Kidney epithelial cell (primary cell): ENCODE measurements around the gene GUCY1A1. TPM values are rescaled to one million over a fixed set of nuclear protein-coding genes. Genes with fewer than 3 reads are reported as not detected.

ENCODE experiments used
- DNase-seq: peaks from one replicate; pipeline ENCODE4 v3.0.0-alpha.2; 2010; ENCODE audit warnings: low read depth
- H3K27me3 ChIP-seq: 2 replicates; pipeline ENCODE4 v1.6.0; 2011; ENCODE audit warnings: low read length; ENCODE audit not compliant: control insufficient read depth, insufficient read depth
- H3K36me3 ChIP-seq: 2 replicates; pipeline ENCODE4 v1.5.1; 2011; ENCODE audit warnings: low read length; ENCODE audit not compliant: control insufficient read depth, insufficient read depth
- H3K4me3 ChIP-seq: 2 replicates; pipeline ENCODE4 v1.5.1; 2011; ENCODE audit warnings: low read depth, mild to moderate bottlenecking, control low read depth, low read length
- total RNA-seq: library from RNA; depleted of rRNA; stranded (reverse); fragments of >200 nt; gene quantifications from 2 replicates; pipeline ENCODE4 v1.2.3, GENCODE V29; 2015
- TF ChIP-seq, protein P1 (sequence below): IDR thresholded peaks from 2 replicates; pipeline ENCODE4 v1.5.1; 2011; ENCODE audit warnings: mild to moderate bottlenecking, moderate library complexity, low read length, control low read depth, inconsistent platforms; ENCODE audit not compliant: insufficient read depth, poor library complexity, severe bottlenecking

GUCY1A1 gene
- total RNA-seq, 1 donor from 2014 or later: 3.1 TPM

DNA sequence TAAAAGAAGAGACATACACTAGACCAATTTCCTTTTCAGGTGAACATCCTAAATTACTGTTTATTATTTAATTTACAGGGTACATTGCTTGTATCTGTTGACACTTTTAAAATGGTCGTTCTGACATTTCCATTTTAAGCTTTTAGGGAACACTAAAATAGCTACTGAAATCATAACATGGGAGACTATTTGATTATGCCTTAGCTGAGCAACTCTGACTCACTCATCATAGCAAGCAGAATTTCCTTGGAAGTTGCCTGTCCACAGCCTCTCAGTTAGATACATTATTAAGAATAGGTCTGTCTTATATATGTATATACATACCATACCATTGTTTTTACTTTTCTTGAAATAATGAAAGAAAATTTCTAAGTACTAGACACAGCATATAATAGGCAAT is 114.1 kb downstream of the GUCY1A1 start:
- Histone ChIP-seq H3K4me3 (no peak overlapping the region), H3K27me3 (no peaks in the 10 kb centered on the region), H3K36me3 (no peaks in the 10 kb centered on the region)
- no peak for DNase-seq
- TF ChIP-seq, protein P1, sequence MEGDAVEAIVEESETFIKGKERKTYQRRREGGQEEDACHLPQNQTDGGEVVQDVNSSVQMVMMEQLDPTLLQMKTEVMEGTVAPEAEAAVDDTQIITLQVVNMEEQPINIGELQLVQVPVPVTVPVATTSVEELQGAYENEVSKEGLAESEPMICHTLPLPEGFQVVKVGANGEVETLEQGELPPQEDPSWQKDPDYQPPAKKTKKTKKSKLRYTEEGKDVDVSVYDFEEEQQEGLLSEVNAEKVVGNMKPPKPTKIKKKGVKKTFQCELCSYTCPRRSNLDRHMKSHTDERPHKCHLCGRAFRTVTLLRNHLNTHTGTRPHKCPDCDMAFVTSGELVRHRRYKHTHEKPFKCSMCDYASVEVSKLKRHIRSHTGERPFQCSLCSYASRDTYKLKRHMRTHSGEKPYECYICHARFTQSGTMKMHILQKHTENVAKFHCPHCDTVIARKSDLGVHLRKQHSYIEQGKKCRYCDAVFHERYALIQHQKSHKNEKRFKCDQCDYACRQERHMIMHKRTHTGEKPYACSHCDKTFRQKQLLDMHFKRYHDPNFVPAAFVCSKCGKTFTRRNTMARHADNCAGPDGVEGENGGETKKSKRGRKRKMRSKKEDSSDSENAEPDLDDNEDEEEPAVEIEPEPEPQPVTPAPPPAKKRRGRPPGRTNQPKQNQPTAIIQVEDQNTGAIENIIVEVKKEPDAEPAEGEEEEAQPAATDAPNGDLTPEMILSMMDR: no peak

DNA sequence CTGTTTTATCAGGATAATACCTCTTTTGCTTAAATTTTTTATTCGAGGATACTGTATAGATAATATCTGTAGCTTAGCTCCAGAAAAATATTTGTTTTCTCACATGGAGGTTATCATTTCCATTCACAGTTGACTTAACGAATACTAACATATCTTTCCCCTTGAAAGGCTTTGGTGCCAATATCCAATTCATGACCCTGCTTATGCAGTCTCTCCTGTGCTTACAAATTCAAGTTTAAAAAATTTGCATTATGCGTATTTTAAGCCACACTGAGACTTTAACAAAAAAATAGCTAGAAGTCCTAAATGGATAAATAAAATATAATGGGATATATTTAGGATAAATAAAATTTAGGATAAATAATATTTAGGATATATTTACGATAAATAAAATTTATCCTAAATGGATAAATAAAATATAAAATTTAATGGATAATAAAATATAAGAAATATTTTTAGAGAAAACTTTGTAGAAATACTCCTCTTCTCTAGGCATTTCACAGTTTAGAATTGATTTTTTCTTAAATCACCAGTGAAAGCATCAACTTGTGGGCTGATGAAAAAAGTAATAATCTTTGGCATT is 114.7 kb downstream of the GUCY1A1 start:
- no peaks in the 10 kb centered on the region for H3K27me3 ChIP-seq
- no peak overlapping the region for H3K4me3 ChIP-seq
- no peak for DNase-seq
- TF ChIP-seq, protein P1: no peak
- H3K36me3 ChIP-seq: no peaks in the 10 kb centered on the region

Other genes starting within 250 kb of the GUCY1A1 start
- 1.7 and 2.8 TPM in 2 replicates for gene GUCY1B1, start 92.2 kb downstream of the GUCY1A1 start, total RNA-seq
- gene ASIC5, start 199.4 kb downstream of the GUCY1A1 start, total RNA-seq: not detected in 2 replicates
- gene TDO2, start 236.8 kb downstream of the GUCY1A1 start, total RNA-seq: not detected in 2 replicates